Measurements from ENCODE around the gene SS18L1.

Gene SS18L1

DNA sequence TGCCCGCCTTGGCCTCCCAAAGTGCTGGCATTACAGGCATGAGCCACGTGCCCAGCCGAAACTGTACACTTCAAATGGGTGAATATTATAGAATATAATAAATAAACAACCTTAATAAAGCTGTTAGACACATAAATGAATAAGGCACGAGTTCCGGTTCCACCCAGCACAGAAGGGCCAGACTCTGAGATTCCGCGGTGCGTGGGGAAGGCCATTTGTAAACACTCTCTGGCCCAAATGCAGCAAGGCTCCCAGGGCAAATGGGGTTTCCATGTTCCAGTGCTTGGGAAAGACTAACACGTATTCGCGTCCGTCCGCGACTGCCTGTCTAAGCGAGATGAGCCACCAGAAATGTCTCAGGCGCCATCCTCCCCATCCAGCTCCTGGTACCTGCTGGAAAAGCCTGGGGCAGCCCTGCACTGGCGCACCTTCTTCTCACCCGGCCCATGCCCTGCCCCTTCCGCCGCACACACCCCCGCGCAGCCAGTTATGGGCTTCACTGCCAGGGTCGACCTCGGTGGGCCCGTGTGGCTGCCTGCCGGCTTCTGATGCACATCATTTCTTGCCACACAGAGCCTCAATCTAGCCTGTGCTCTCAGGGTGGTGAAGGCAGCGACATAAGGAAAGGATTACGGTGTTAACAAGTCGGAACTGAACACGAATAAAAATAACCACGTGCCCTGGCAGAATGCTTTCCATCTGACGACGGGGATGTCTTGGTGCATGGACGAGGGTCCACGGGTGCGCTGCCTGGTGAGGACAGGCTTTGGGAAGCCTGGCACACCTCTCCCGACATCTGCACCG lies 26.8 kb upstream of the SS18L1 start:
- no peak for TF ChIP-seq EZH2phosphoT487 (IDR thresholded peaks at IDR 0.05; ENCODE audit: low read depth)
- TF ChIP-seq, protein P1, sequence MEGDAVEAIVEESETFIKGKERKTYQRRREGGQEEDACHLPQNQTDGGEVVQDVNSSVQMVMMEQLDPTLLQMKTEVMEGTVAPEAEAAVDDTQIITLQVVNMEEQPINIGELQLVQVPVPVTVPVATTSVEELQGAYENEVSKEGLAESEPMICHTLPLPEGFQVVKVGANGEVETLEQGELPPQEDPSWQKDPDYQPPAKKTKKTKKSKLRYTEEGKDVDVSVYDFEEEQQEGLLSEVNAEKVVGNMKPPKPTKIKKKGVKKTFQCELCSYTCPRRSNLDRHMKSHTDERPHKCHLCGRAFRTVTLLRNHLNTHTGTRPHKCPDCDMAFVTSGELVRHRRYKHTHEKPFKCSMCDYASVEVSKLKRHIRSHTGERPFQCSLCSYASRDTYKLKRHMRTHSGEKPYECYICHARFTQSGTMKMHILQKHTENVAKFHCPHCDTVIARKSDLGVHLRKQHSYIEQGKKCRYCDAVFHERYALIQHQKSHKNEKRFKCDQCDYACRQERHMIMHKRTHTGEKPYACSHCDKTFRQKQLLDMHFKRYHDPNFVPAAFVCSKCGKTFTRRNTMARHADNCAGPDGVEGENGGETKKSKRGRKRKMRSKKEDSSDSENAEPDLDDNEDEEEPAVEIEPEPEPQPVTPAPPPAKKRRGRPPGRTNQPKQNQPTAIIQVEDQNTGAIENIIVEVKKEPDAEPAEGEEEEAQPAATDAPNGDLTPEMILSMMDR (IDR thresholded peaks at IDR 0.05; ENCODE audit: low read depth, low read length), result no peak
- Histone ChIP-seq H3K9me3 (ENCODE audit: insufficient read depth, low read length) (peaks cover 7% of the 10 kb centered on the region), H3K27me3 (ENCODE audit: low read depth, low read length) (no peaks in the 10 kb centered on the region), H3K4me1 (ENCODE audit: low read length) (peaks cover 6% of the 10 kb centered on the region; the same call in 1 of the 2 replicates), H4K20me1 (ENCODE audit: insufficient read depth, low read length) (no peaks in the 10 kb centered on the region), H3K4me2 (ENCODE audit: low read length) (no peak overlapping the region), H3K9ac (ENCODE audit: low read length) (no peak overlapping the region), H3K36me3 (replicated peaks; ENCODE audit: low read depth, low read length) (no peaks in the 10 kb centered on the region), H3K27ac (ENCODE audit: low read length) (no peak overlapping the region), H3K79me2 (ENCODE audit: low read length) (no peaks in the 10 kb centered on the region), H2AFZ (ENCODE audit: low read depth, low read length) (no peak overlapping the region), H3K4me3 (ENCODE audit: low read length) (no peak overlapping the region)

DNA sequence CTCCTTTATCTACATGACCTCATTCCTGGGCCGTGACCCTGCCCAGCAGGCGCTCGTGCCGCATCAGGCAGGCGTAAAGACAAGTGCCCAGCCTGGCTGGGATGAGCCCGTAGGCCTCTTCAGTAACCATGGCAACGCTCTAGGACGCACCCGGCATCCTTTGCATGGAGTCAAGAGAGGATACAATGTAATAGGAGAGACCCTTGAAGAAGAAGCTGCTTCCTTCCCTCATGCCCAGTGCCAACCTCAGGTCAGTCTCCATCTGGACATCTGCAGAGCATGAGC lies 26.3 kb upstream of the SS18L1 start:
- no peaks in the 10 kb centered on the region for H4K20me1 ChIP-seq (ENCODE audit: insufficient read depth, low read length)
- H3K4me1 ChIP-seq (ENCODE audit: low read length), result peaks cover 6% of the 10 kb centered on the region; the same call in 1 of the 2 replicates
- no peak overlapping the region for H2AFZ ChIP-seq (ENCODE audit: low read depth, low read length)
- peaks cover 6% of the 10 kb centered on the region for H3K9me3 ChIP-seq (ENCODE audit: insufficient read depth, low read length)
- H3K27ac ChIP-seq (ENCODE audit: low read length), result no peak overlapping the region
- no peak overlapping the region for H3K4me2 ChIP-seq (ENCODE audit: low read length)
- H3K27me3 ChIP-seq (ENCODE audit: low read depth, low read length), result no peaks in the 10 kb centered on the region
- TF ChIP-seq, protein P1 (IDR thresholded peaks at IDR 0.05; ENCODE audit: low read depth, low read length), result no peak
- no peak for TF ChIP-seq EZH2phosphoT487 (IDR thresholded peaks at IDR 0.05; ENCODE audit: low read depth)
- no peaks in the 10 kb centered on the region for H3K36me3 ChIP-seq (replicated peaks; ENCODE audit: low read depth, low read length)
- no peak overlapping the region for H3K9ac ChIP-seq (ENCODE audit: low read length)
- H3K79me2 ChIP-seq (ENCODE audit: low read length), result no peaks in the 10 kb centered on the region
- no peak overlapping the region for H3K4me3 ChIP-seq (ENCODE audit: low read length)

DNA sequence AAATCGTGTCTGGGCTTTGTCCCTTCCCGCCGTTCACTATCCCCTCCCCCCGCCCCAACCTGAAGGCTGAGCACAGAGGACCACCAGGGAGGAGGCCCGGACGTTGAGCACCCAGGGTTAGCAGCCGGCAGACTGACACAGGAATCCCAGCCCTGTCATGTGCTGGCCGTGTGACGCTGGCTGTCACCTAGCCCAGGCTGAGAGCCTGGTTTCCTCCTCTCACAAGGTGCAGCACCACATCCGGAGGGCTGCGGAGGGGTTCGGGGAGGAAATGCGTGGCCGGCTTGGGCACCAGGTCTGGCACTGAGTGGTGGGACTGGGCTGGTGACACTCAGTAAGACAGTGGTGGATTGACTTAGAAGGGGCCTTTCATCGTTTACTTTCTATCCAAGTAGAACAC lies 25.9 kb upstream of the SS18L1 start:
- H3K4me2 ChIP-seq (ENCODE audit: low read length), result no peak overlapping the region
- no peak overlapping the region for H3K4me3 ChIP-seq (ENCODE audit: low read length)
- no peak overlapping the region for H3K9ac ChIP-seq (ENCODE audit: low read length)
- no peaks in the 10 kb centered on the region for H4K20me1 ChIP-seq (ENCODE audit: insufficient read depth, low read length)
- TF ChIP-seq, protein P1 (IDR thresholded peaks at IDR 0.05; ENCODE audit: low read depth, low read length), result no peak
- no peak for TF ChIP-seq EZH2phosphoT487 (IDR thresholded peaks at IDR 0.05; ENCODE audit: low read depth)
- no peak overlapping the region for H2AFZ ChIP-seq (ENCODE audit: low read depth, low read length)
- peaks cover 6% of the 10 kb centered on the region; the same call in 1 of the 2 replicates for H3K4me1 ChIP-seq (ENCODE audit: low read length)
- peaks cover 3% of the 10 kb centered on the region for H3K9me3 ChIP-seq (ENCODE audit: insufficient read depth, low read length)
- H3K36me3 ChIP-seq (replicated peaks; ENCODE audit: low read depth, low read length), result no peaks in the 10 kb centered on the region
- H3K27me3 ChIP-seq (ENCODE audit: low read depth, low read length), result no peaks in the 10 kb centered on the region
- H3K79me2 ChIP-seq (ENCODE audit: low read length), result peaks cover 2% of the 10 kb centered on the region; the same call in 1 of the 2 replicates
- H3K27ac ChIP-seq (ENCODE audit: low read length), result no peak overlapping the region

DNA sequence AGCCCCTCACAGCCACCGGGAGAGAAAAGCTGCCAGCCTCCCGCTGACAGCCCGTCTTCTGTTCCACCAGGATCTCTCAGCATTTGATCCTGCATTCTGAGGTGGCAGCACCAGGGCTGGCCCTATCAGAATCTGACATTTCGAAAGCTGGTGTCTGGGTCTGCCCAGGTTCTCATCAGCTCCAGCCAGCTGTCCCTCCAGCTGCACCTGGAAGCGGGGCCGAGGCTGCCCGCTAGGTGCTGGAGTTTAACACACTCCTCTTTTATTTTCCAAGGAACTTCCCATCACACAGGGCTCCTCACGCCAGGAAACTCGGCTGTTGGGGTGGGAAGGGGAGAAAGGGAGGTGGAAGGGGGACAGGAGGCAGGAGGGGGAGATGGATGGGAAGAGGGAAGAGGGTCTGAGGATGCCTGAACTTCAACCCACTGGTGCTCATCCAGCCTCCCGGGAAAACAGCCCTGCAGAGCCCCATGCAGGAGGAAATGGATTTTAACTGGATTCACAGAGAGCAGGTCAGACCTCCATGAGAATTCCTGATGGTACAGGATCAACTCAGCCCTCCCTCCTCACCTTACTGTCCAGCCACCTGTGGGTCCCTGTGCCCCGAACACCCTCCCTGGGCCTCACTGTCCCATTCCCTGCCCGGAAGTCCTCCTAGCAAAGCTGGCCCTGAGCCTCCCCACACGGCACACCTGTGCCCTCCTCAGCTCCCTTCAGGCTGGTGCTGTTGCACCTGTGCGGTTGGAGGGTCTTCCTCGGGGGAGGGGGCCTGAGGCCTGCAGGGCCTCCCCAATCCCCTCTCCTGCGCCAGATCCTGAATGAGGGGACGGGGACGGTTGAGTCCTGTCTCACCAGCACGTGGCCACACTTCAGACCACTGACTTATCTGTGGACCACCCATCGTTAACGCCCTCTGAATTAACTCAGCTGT lies 25.2 kb upstream of the SS18L1 start:
- no peak overlapping the region for H3K4me3 ChIP-seq (ENCODE audit: low read length)
- no peak overlapping the region for H3K4me2 ChIP-seq (ENCODE audit: low read length)
- no peaks in the 10 kb centered on the region for H3K27me3 ChIP-seq (ENCODE audit: low read depth, low read length)
- H3K9me3 ChIP-seq (ENCODE audit: insufficient read depth, low read length), result no peaks in the 10 kb centered on the region; the same call in 1 of the 2 replicates
- H4K20me1 ChIP-seq (ENCODE audit: insufficient read depth, low read length), result peaks cover 5% of the 10 kb centered on the region
- peaks cover 8% of the 10 kb centered on the region for H3K4me1 ChIP-seq (ENCODE audit: low read length)
- peaks cover 10% of the 10 kb centered on the region for H3K79me2 ChIP-seq (ENCODE audit: low read length)
- no peak overlapping the region for H3K9ac ChIP-seq (ENCODE audit: low read length)
- H3K27ac ChIP-seq (ENCODE audit: low read length), result no peak overlapping the region
- H3K36me3 ChIP-seq (replicated peaks; ENCODE audit: low read depth, low read length), result no peaks in the 10 kb centered on the region
- no peak for TF ChIP-seq EZH2phosphoT487 (IDR thresholded peaks at IDR 0.05; ENCODE audit: low read depth)
- TF ChIP-seq, protein P1 (IDR thresholded peaks at IDR 0.05; ENCODE audit: low read depth, low read length), result no peak
- no peak overlapping the region for H2AFZ ChIP-seq (ENCODE audit: low read depth, low read length)

All from OCI-LY3 (cell line).